ENCODE data around the gene EXOC7.

- TF ChIP-seq CTCF (conservative IDR thresholded peaks at IDR 0.05 in 1 of 2, IDR thresholded peaks at IDR 0.05 in 1 of 2; ENCODE audit: extremely low read depth in 1 of 2, insufficient read depth in 1 of 2, low read depth in 1 of 2, low read length in 2 of 2), result no peak
- no peak for TF ChIP-seq EZH2 (IDR thresholded peaks at IDR 0.05; ENCODE audit: borderline replicate concordance, low read length)
Measured at GRCh38 chr17:76092526-76093413, 10.8 kb downstream of the EXOC7 start.
